Epithelial cell of esophagus (primary cell): Measurements from ENCODE around the gene IL15RA.

Source experiments
- DNase-seq: peaks from one replicate; pipeline ENCODE4 v3.0.0; 2010; ENCODE audit warnings: low read depth
- H3K4me3 ChIP-seq: 2 replicates; pipeline ENCODE4 v1.5.1; 2011; ENCODE audit warnings: mild to moderate bottlenecking, low read length, control low read depth
- CTCF ChIP-seq: IDR thresholded peaks from 2 replicates; pipeline ENCODE4 v1.5.1; 2011; ENCODE audit warnings: low read depth, mild to moderate bottlenecking, low read length, control low read depth, inconsistent platforms; ENCODE audit not compliant: insufficient read depth; ENCODE audit errors: missing control alignments

The IL15RA gene

GRCh38 chr10:6019796-6020195 is 42.5 kb upstream of the IL15RA start:
- no peak for TF ChIP-seq CTCF
- H3K4me3 ChIP-seq = no peak overlapping the region
- DNase-seq = no peak

GRCh38 chr10:6019010-6019782 is 41.9 kb upstream of the IL15RA start:
- TF ChIP-seq CTCF = no peak
- DNase-seq = no peak
- H3K4me3 ChIP-seq = no peak overlapping the region

- no peak for DNase-seq
- H3K4me3 ChIP-seq = no peak overlapping the region
- TF ChIP-seq CTCF = no peak
These were observed 41.1 kb upstream of the IL15RA start for GRCh38 chr10:6018422-6018821.

- H3K4me3 ChIP-seq = no peak overlapping the region
- DNase-seq = no peak
- no peak for TF ChIP-seq CTCF
These were observed 40.5 kb upstream of the IL15RA start for GRCh38 chr10:6017781-6018354.

GRCh38 chr10:6014241-6014761 is 37.0 kb upstream of the IL15RA start:
- H3K4me3 ChIP-seq = no peak overlapping the region
- peak; percentile 47 for DNase-seq
- TF ChIP-seq CTCF = peak; percentile 73

GRCh38 chr10:6013413-6014192 is 36.3 kb upstream of the IL15RA start:
- no peak for DNase-seq
- no peak overlapping the region for H3K4me3 ChIP-seq
- no peak for TF ChIP-seq CTCF
